CD8-positive, alpha-beta memory T cell (primary cell): Measurements from ENCODE around the gene TRERF1. TPM values are rescaled to one million over a fixed set of nuclear protein-coding genes. Genes with fewer than 3 reads are reported as not detected.
"Not testable (repeated sequence)": the region's sequence is repeated elsewhere in the genome, so short reads cannot be mapped to it uniquely, and the experiment has no call there.

Experiments used
- CTCF ChIA-PET: fragments of 350-600 bp; sonication (Branson Sonifier 250); formaldehyde crosslinking; loops from one replicate; lab custom pipeline; 2021; ENCODE audit warnings: antibody characterized with exemption; lab: Charles Lee
- POLR2A ChIA-PET: fragments of 350-600 bp; sonication (Branson Sonifier 250); formaldehyde crosslinking; loops from one replicate; lab custom pipeline; 2021; ENCODE audit warnings: antibody characterized with exemption; lab: Charles Lee
- DNase-seq, 5 donors: peaks; one replicate each; pipeline versions ENCODE4 v3.0.0 to v3.0.0-alpha.2; 2020 to 2022; ENCODE audit warnings: mixed read lengths in 1 of 5
- H3K27ac ChIP-seq: one replicate; pipeline ENCODE4 v1.7.0; 2013; ENCODE audit warnings: low read depth, mild to moderate bottlenecking, low read length, moderate library complexity
- H3K27me3 ChIP-seq: 2 replicates; pipeline ENCODE4 v1.7.0; 2013; ENCODE audit warnings: low read length, mild to moderate bottlenecking; ENCODE audit not compliant: insufficient read depth, poor library complexity, severe bottlenecking
- H3K36me3 ChIP-seq: 2 replicates; pipeline ENCODE4 v1.7.0; 2013; ENCODE audit warnings: mild to moderate bottlenecking, low read length, moderate library complexity; ENCODE audit not compliant: insufficient read depth
- H3K4me1 ChIP-seq: 2 replicates; pipeline ENCODE4 v1.7.0; 2013; ENCODE audit warnings: mild to moderate bottlenecking, low read length, moderate library complexity; ENCODE audit not compliant: insufficient read depth
- H3K4me3 ChIP-seq: 2 replicates; pipeline ENCODE4 v1.7.0; 2013; ENCODE audit warnings: mild to moderate bottlenecking, low read length
- H3K9me3 ChIP-seq: 2 replicates; pipeline ENCODE4 v1.7.0; 2013; ENCODE audit warnings: mild to moderate bottlenecking, low read length
- H3K27ac Mint-ChIP-seq, 8 donors: one replicate each; pipeline ENCODE4 v1.8.0; 2020 to 2021; ENCODE audit warnings: mixed read lengths in 8 of 8, mild to moderate bottlenecking in 6 of 8, inconsistent platforms in 3 of 8, moderate library complexity in 3 of 8
- H3K27me3 Mint-ChIP-seq, 2 donors: one replicate each; pipeline ENCODE4 v1.8.0; 2020 to 2021; ENCODE audit warnings: mixed read lengths in 2 of 2, mild to moderate bottlenecking in 1 of 2, moderate library complexity in 1 of 2
- H3K36me3 Mint-ChIP-seq, 3 donors: one replicate each; pipeline ENCODE4 v1.8.0; 2020 to 2021; ENCODE audit warnings: mixed read lengths in 3 of 3, inconsistent platforms in 1 of 3, mild to moderate bottlenecking in 1 of 3
- H3K4me1 Mint-ChIP-seq, 3 donors: one replicate each; pipeline ENCODE4 v1.8.0; 2020 to 2021; ENCODE audit warnings: mixed read lengths in 3 of 3, inconsistent platforms in 1 of 3, mild to moderate bottlenecking in 1 of 3
- H3K4me3 Mint-ChIP-seq, 7 donors: one replicate each; pipeline ENCODE4 v1.8.0; 2020 to 2021; ENCODE audit warnings: mixed read lengths in 7 of 7, mild to moderate bottlenecking in 6 of 7, moderate library complexity in 4 of 7, inconsistent platforms in 2 of 7
- H3K9me3 Mint-ChIP-seq, 5 donors: one replicate each; pipeline ENCODE4 v1.8.0; 2020 to 2022; ENCODE audit warnings: mixed read lengths in 5 of 5, mild to moderate bottlenecking in 3 of 5, moderate library complexity in 2 of 5, inconsistent platforms in 1 of 5
- polyA plus RNA-seq: library from polyadenylated mRNA; unstranded; fragments of 300-500 nt; fragmentation: Illumina TruSeq; gene quantifications from one replicate; pipeline ENCODE4 v1.2.3, GENCODE V29; 2021
- total RNA-seq, 2 experiments: library from RNA; stranded (reverse); gene quantifications; one replicate each; pipeline ENCODE4 v1.2.3, GENCODE V29; 2021

The TRERF1 gene
- total and polyA plus RNA-seq, 3 experiments from 2014 or later, result 10.2 to 10.6 (median 10.3) TPM

DNA sequence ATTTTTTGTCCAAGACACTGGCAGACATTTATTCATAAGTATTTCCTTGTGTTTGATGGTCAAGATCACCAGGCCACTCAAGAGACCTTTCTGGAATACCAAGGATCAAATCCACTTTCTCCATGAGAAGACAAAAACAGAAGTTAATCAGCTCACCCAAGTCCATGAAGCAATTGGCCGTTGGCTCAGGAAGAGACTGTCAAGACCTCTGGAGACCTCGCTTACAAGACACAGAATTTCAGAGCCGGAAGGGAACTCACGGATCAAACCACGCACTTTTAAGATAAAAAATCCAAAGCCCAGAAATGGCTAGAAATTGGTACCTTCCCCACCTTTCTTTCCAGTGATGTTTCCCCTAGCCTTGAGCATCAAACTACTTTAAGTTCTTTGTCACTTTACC lies 3.3 kb downstream of the TRERF1 start:
- no peaks in the 10 kb centered on the region for H3K9me3 Mint-ChIP-seq
- no peaks in the 10 kb centered on the region for H3K36me3 ChIP-seq
- no peak overlapping the region for H3K27ac ChIP-seq
- no peak for DNase-seq
- no peaks in the 10 kb centered on the region for H3K27me3 ChIP-seq
- peaks cover 0 to 47% (median 7%) of the 10 kb centered on the region in 3 donors for H3K36me3 Mint-ChIP-seq
- ChIA-PET POLR2A (interaction anchor here (7.5 kb wide), 1 partner anchor 58 kb away, joined by 50 read pairs; no protein-coding TSS in a partner anchor), CTCF (interaction anchor here (0.9 to 1.4 kb wide), 6 partner anchors 13 to 99 kb away, joined by 3 to 4 read pairs (median 4); no protein-coding TSS in a partner anchor)
- peak overlapping the region; percentile 61 to 97 (median 90) for H3K27ac Mint-ChIP-seq
- peaks cover 0 to 3% of the 10 kb centered on the region in 2 donors for H3K27me3 Mint-ChIP-seq
- peaks cover 34% of the 10 kb centered on the region for H3K4me1 ChIP-seq
- no peaks in the 10 kb centered on the region for H3K9me3 ChIP-seq
- H3K4me3 ChIP-seq, result no peak overlapping the region
- peak overlapping the region; percentile 90 to 100 (median 99) for H3K4me3 Mint-ChIP-seq
- H3K4me1 Mint-ChIP-seq, result peaks cover 63 to 76% (median 73%) of the 10 kb centered on the region in 3 donors

DNA sequence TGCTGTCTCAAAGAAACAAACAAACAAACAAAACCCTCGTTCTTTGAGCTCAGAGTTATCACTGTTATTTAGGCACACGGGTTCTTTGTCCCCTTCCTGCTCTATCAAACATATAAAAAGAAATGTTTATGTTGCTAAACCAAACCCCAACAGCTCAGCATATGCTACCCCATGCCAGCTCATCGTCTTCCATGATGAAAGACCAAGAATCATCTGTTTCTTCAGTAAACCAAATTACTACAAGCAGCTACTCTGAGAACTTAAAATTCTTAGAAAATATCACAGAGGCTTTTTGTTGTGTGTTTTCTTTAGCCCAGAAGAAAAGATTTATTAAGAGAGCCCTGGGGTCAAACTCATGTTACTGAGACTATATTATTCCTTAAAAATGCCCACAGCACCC lies 4.7 kb downstream of the TRERF1 start:
- Mint-ChIP-seq H3K4me3 (peak overlapping the region in 4 of 7 donors; percentile 1 to 100 (median 98)), H3K27ac (peak overlapping the region; percentile 23 to 97 (median 88)), H3K4me1 (peaks cover 72 to 88% (median 86%) of the 10 kb centered on the region in 3 donors), H3K36me3 (peaks cover 0 to 43% (median 7%) of the 10 kb centered on the region in 3 donors), H3K27me3 (peaks cover 0 to 3% of the 10 kb centered on the region in 2 donors), H3K9me3 (no peaks in the 10 kb centered on the region)
- H3K27me3 ChIP-seq, result no peaks in the 10 kb centered on the region
- H3K36me3 ChIP-seq, result no peaks in the 10 kb centered on the region
- H3K4me3 ChIP-seq, result no peak overlapping the region
- CTCF ChIA-PET, result interaction anchor here (1.0 to 1.6 kb wide), 4 partner anchors 18 to 101 kb away, joined by 3 to 5 read pairs (median 4); no protein-coding TSS in a partner anchor
- POLR2A ChIA-PET, result interaction anchor here (0.6 to 1.0 kb wide), 3 partner anchors 18 to 800 kb away, joined by 3 to 4 read pairs (median 4); no protein-coding TSS in a partner anchor
- H3K27ac ChIP-seq, result no peak overlapping the region
- no peaks in the 10 kb centered on the region for H3K9me3 ChIP-seq
- peaks cover 46% of the 10 kb centered on the region for H3K4me1 ChIP-seq
- no peak for DNase-seq

DNA sequence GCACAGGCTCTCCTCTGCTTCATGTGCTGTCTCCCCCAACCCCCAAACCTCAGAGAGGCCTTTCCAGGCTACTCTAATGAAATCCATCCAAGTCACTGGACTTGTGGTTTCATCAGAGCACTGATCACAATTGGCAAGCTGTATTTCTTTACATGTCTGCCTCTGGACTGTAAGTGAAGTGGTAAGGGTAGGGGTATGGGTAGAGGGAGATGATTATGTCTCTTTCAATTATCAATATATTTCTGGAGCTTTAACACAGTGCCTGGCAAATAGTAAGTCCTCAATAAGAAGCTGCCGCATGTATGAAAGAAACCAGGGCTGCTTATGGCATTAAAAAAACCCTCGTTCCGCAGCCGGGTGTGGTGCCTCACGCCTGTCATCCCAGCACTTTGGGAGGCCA lies 5.4 kb downstream of the TRERF1 start:
- H3K27ac Mint-ChIP-seq, result peak overlapping the region in 7 of 8 donors; percentile 52 to 95 (median 72)
- no peaks in the 10 kb centered on the region for H3K9me3 Mint-ChIP-seq
- CTCF ChIA-PET, result interaction anchor here (1.0 to 1.2 kb wide), 3 partner anchors 17 to 57 kb away, joined by 3 to 5 read pairs (median 3); no protein-coding TSS in a partner anchor
- no peaks in the 10 kb centered on the region for H3K9me3 ChIP-seq
- peaks cover 0 to 37% (median 7%) of the 10 kb centered on the region in 3 donors for H3K36me3 Mint-ChIP-seq
- H3K4me1 ChIP-seq, result peaks cover 53% of the 10 kb centered on the region
- H3K27ac ChIP-seq, result no peak overlapping the region
- no peak overlapping the region for H3K4me3 ChIP-seq
- no peak for DNase-seq
- POLR2A ChIA-PET, result no interaction called here
- peaks cover 79 to 94% (median 93%) of the 10 kb centered on the region in 3 donors for H3K4me1 Mint-ChIP-seq
- H3K4me3 Mint-ChIP-seq, result peak overlapping the region in 4 of 7 donors; percentile 9 to 99 (median 56)
- no peaks in the 10 kb centered on the region for H3K27me3 ChIP-seq
- H3K27me3 Mint-ChIP-seq, result peaks cover 0 to 3% of the 10 kb centered on the region in 2 donors
- no peaks in the 10 kb centered on the region for H3K36me3 ChIP-seq

DNA sequence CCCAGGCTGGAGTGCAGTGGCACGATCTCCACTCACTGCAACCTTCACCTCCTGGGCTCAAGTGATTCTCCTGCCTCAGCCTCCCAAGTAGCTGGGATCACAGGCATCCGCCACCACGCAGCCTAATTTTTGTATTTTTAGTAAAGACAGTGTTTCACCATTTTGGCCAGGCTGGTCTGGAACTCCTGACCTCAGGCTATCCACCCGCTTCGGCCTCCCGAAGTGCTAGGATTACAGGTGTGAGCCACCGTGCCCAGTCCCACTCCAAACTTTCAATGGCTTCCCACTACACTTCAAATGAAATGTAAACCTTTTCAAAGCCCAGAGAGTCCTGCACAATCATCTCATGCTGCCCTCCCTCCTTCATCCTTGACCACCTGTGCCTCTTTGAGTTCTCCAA lies 5.8 kb downstream of the TRERF1 start:
- Mint-ChIP-seq H3K4me3 (peak overlapping the region in 4 of 7 donors; percentile 9 to 85 (median 64)), H3K36me3 (peaks cover 0 to 33% (median 7%) of the 10 kb centered on the region in 3 donors)
- CTCF ChIA-PET, result not testable (repeated sequence)

DNA sequence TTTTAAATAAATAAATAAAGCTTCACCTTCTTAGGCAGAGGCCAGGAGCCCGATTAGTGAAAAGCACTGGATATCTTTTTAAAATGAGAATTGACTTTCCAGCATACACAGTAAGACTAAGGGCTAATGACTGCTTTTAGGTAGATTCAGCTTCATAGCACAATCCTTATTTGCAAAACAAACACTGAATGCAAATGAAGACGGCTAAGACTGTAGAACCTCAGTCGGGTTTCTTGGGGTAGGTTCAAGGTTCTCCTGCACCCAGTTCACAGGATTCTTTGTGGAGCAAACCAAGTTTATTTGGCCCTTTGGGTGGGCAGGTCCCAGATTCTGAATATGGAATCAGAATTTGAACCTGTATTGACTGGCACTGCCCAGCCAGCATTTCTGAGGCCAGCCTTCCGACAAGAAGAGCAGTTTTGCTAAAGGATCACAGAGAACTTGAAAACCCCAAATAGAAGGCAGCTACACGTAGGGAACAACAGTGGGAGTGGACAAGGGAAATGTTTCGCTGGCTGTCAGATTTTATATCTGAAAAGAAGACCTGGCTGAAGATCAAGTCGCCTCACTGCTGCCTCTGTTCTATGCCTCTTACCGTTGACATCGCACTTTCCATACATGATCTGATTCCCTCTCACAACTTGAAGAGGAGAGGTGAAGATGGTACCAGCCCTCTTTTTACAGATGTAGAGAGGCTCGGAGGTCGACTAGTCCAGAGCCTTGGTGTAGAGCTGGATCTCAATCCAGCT lies 8.2 kb downstream of the TRERF1 start:
- Histone ChIP-seq H3K27me3 (no peaks in the 10 kb centered on the region), H3K4me3 (no peak overlapping the region), H3K27ac (no peak overlapping the region), H3K9me3 (no peaks in the 10 kb centered on the region), H3K36me3 (no peaks in the 10 kb centered on the region), H3K4me1 (peaks cover 48% of the 10 kb centered on the region)
- peaks cover 81 to 100% (median 98%) of the 10 kb centered on the region in 3 donors for H3K4me1 Mint-ChIP-seq
- H3K27ac Mint-ChIP-seq, result peak overlapping the region; percentile 65 to 94 (median 77)
- peaks cover 0 to 30% (median 7%) of the 10 kb centered on the region in 3 donors for H3K36me3 Mint-ChIP-seq
- peaks cover 0 to 3% of the 10 kb centered on the region in 2 donors for H3K27me3 Mint-ChIP-seq
- no peak for DNase-seq
- POLR2A ChIA-PET, result interaction anchor here (1.5 to 1.8 kb wide), 2 partner anchors 9 to 53 kb away, joined by 8 to 10 read pairs; partner anchors contain the start of gene TRERF1
- H3K4me3 Mint-ChIP-seq, result peak overlapping the region; percentile 32 to 85 (median 67)
- H3K9me3 Mint-ChIP-seq, result no peaks in the 10 kb centered on the region
- CTCF ChIA-PET, result interaction anchor here (2.9 kb wide), 1 partner anchor 104 kb away, joined by 12 read pairs; no protein-coding TSS in a partner anchor

More for the DNA sequence above, 5.8 kb downstream of the TRERF1 start:
- H3K4me3 ChIP-seq, H3K27ac ChIP-seq, H3K9me3 Mint-ChIP-seq, H3K9me3 ChIP-seq, DNase-seq, POLR2A ChIA-PET, H3K36me3 ChIP-seq, H3K27me3 ChIP-seq, H3K27me3 Mint-ChIP-seq: not testable (repeated sequence)
- peaks cover 57% of the 10 kb centered on the region for H3K4me1 ChIP-seq
- peak overlapping the region; percentile 52 to 95 (median 80) for H3K27ac Mint-ChIP-seq
- H3K4me1 Mint-ChIP-seq, result peaks cover 81 to 98% (median 97%) of the 10 kb centered on the region in 3 donors

DNA sequence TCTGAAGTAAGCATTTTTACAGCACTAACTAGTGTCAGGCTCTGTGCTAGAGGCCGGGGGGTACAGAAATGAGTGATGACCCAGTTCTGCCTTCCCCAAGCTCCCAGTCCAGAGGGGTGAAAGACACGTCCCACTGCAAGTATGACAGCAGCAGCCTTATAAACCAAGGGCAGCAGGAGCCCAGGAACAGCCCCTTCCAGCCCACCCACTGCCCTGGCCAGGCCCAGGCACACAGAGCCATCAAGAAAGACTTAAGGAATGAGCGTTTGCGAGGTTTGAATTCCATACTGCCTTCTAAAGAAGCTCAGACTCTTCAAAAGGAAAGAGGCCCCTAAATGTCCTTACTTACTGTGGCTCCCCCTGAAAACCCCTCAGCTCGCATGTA lies 10.0 kb downstream of the TRERF1 start:
- no peak overlapping the region for H3K27ac ChIP-seq
- no peak overlapping the region for H3K4me3 ChIP-seq

DNA sequence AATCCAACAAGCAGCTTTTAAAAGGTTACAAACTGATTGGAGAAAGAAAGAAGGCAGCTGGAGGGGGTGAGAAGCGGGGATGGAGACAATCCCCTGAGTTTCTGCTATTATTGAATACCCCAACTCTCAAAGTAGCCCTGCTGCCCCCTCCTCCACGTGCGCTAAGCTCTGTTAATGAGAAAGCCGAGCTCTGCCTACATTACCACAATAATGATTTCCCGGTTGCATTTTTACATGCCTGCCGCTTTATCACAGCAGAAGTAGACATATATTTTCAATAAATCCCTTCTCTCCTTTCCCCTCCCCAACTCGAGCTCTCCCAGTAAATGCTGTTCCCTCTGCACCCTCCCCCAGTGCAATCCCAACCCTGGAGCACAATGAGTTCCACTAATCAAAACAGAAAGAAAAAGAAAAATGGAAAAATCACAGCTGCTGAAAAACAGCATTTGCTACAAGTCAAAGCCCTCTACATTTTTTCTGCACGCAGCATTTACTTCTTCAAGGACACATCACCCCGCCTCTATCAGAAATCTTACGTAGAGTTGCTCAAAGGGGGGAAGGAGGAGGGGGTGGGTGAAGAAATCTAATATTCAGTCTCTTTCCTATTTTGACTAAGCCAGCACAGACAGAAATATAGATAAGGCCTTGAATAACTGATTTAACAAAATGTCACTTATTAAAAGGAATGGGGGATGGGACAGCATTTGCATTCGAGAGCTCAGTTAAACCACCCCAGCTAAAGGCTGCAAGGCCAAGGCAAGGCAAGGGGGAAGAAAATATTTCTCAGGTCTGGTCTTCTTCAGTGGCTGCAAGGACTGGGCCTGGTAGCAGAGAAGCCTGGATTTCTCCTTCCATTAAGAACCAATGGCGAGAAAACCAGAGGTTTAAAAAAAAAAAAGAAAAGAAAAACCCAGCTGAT lies 10.7 kb downstream of the TRERF1 start:
- Histone ChIP-seq H3K4me3 (no peak overlapping the region), H3K27me3 (no peaks in the 10 kb centered on the region), H3K27ac (no peak overlapping the region), H3K9me3 (no peaks in the 10 kb centered on the region), H3K4me1 (peaks cover 48% of the 10 kb centered on the region), H3K36me3 (no peaks in the 10 kb centered on the region)
- ChIA-PET POLR2A (interaction anchor here (0.6 to 1.8 kb wide), 2 partner anchors 51 to 67 kb away, joined by 3 to 8 read pairs; no protein-coding TSS in a partner anchor), CTCF (interaction anchor here (1.0 to 2.9 kb wide), 9 partner anchors 9 to 107 kb away, joined by 3 to 12 read pairs (median 5); no protein-coding TSS in a partner anchor)
- Mint-ChIP-seq H3K27me3 (peaks cover 0 to 3% of the 10 kb centered on the region in 2 donors), H3K36me3 (peaks cover 0 to 27% (median 4%) of the 10 kb centered on the region in 3 donors), H3K9me3 (no peaks in the 10 kb centered on the region), H3K4me3 (peak overlapping the region; percentile 3 to 86 (median 75)), H3K4me1 (peaks cover 67 to 87% (median 84%) of the 10 kb centered on the region in 3 donors), H3K27ac (peak overlapping the region; percentile 69 to 97 (median 85))
- DNase-seq, result no peak

More for the DNA sequence above, 10.0 kb downstream of the TRERF1 start:
- Mint-ChIP-seq H3K4me3 (peak overlapping the region in 6 of 7 donors; percentile 23 to 86 (median 66)), H3K36me3 (peaks cover 0 to 30% (median 4%) of the 10 kb centered on the region in 3 donors), H3K27ac (peak overlapping the region; percentile 60 to 92 (median 85)), H3K9me3 (no peaks in the 10 kb centered on the region), H3K4me1 (peaks cover 71 to 93% (median 91%) of the 10 kb centered on the region in 3 donors), H3K27me3 (peaks cover 0 to 3% of the 10 kb centered on the region in 2 donors)
- Histone ChIP-seq H3K36me3 (no peaks in the 10 kb centered on the region), H3K9me3 (no peaks in the 10 kb centered on the region), H3K27me3 (no peaks in the 10 kb centered on the region), H3K4me1 (peaks cover 48% of the 10 kb centered on the region)
- ChIA-PET POLR2A (interaction anchor here (1.5 to 1.8 kb wide), 2 partner anchors 11 to 51 kb away, joined by 8 to 10 read pairs; partner anchors contain the start of gene TRERF1), CTCF (interaction anchor here (1.0 to 2.9 kb wide), 7 partner anchors 10 to 106 kb away, joined by 3 to 12 read pairs (median 5); no protein-coding TSS in a partner anchor)
- DNase-seq, result no peak
